Stimulated activated effector memory CD8-positive, alpha-beta T cell treated with anti-CD3 and anti-CD28 coated beads, Interleukin-12 subunit alpha, Interleukin-12 subunit beta, amount 100 ng/mL, for 72 hours (primary cell): ENCODE results near the gene CAPN10.
A peak's percentile ranks its signal among the peaks of the same experiment; 100 is the strongest.
"Not testable (repeated sequence)": the region's sequence is repeated elsewhere in the genome, so short reads cannot be mapped to it uniquely, and the experiment has no call there.

Experiments used
- ATAC-seq: fragments of 150-1000 bp; cut with Tn5 transposase; 2 replicates; pipeline ENCODE4 v1.10.0; 2021
- DNase-seq, 2 donors: peaks; one replicate each; pipeline ENCODE4 v3.0.0; 2021 to 2022; ENCODE audit warnings: low spot score in 2 of 2
- H3K27ac Mint-ChIP-seq: one replicate; pipeline ENCODE4 v1.8.0; 2022; ENCODE audit warnings: mild to moderate bottlenecking, mixed read lengths
- H3K36me3 Mint-ChIP-seq: one replicate; pipeline ENCODE4 v1.8.0; 2022; ENCODE audit warnings: mild to moderate bottlenecking, mixed read lengths
- H3K4me1 Mint-ChIP-seq: one replicate; pipeline ENCODE4 v1.8.0; 2022; ENCODE audit warnings: mixed read lengths
- H3K4me3 Mint-ChIP-seq: one replicate; pipeline ENCODE4 v1.8.0; 2022; ENCODE audit warnings: mild to moderate bottlenecking, mixed read lengths
- H3K9me3 Mint-ChIP-seq: one replicate; pipeline ENCODE4 v1.8.0; 2022; ENCODE audit warnings: mixed read lengths

Gene CAPN10

DNA sequence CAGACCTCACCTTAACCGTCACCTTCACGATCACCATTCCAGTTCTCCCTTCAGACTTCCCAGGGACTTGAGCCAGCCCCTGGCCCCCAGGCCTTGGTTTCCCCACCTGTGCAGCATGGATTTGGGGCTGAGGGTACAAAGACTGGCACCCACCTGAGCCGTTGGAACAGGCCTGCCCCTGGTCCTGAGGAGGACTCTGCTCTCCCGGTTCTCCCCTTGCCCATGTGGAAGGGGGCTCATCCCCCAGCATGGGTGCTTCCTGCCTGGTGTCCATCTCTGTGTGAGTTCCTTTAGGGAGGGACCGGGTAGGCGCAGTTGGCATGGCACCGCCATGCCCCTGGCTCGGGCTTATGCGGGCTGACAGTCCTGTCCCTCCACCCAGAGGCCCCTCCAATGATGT is 27.9 kb downstream of the CAPN10 start:
- peaks cover 4% of the 10 kb centered on the region for H3K36me3 Mint-ChIP-seq
- DNase-seq, result no peak
- no peak for ATAC-seq

DNA sequence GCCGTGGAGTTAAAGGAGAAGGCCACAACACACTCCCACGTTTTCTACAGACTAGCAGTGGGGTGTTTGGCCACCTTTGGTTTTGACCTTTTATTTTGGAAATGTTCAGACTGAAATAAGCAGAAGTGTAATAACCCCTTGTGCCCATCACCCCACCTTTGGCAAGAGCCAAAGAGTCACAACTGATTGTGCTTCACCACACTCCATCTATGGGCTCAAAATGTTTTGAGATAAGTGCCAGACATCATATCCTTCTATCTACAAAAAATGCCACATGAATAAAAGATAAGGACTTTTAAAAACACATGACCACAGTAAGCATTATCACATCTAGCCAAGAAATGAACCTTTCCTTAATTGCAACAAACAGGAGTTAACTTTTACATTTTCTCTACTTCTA is 28.9 kb downstream of the CAPN10 start:
- DNase-seq (no peak), ATAC-seq (no peak)
- Mint-ChIP-seq H3K27ac (no peak overlapping the region), H3K4me1 (peaks cover 13% of the 10 kb centered on the region), H3K4me3 (no peak overlapping the region), H3K9me3 (peaks cover 3% of the 10 kb centered on the region), H3K36me3 (peaks cover 4% of the 10 kb centered on the region)

More for the DNA sequence above, 27.9 kb downstream of the CAPN10 start:
- Mint-ChIP-seq H3K9me3 (peaks cover 3% of the 10 kb centered on the region), H3K27ac (no peak overlapping the region), H3K4me3 (no peak overlapping the region), H3K4me1 (peaks cover 7% of the 10 kb centered on the region)

DNA sequence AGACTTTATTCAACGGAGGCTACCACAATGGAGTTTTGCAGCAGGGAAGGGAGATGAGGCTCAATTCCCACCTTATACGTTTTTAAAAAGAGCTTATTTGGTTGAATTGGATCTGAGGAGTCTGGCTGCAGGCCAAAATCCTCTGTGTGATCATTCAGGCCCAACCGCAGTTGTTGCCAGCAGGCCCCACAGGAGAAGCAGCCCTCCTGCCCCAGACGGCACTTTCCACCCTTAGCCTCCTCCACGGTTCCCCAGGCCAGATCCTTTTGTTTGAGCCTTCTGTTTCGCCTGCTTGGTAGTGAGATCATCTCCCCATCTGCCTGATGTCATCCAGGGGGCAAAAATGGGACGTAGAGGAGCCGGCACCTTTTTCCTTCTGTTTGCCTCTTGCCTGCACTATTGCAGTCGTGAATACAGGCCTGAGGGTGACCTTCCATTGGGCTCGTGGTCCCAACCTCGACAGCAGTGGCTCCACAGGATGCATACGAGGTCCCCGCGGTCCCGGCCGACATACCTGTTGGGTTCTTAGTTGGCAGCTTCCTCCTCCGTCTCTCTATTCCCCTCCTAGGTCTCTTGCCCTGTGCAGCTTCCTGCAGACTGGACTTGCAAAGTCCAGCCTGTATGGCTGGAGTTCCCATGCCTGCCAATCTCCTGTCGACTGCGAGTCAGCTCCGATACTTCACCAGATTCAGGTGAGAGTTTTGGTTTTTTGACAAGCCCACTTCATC is 29.4 kb downstream of the CAPN10 start:
- Mint-ChIP-seq H3K27ac (no peak overlapping the region), H3K4me1 (peaks cover 18% of the 10 kb centered on the region), H3K4me3 (no peak overlapping the region), H3K9me3 (peaks cover 3% of the 10 kb centered on the region), H3K36me3 (peaks cover 4% of the 10 kb centered on the region)
- DNase-seq (no peak), ATAC-seq (no peak)

DNA sequence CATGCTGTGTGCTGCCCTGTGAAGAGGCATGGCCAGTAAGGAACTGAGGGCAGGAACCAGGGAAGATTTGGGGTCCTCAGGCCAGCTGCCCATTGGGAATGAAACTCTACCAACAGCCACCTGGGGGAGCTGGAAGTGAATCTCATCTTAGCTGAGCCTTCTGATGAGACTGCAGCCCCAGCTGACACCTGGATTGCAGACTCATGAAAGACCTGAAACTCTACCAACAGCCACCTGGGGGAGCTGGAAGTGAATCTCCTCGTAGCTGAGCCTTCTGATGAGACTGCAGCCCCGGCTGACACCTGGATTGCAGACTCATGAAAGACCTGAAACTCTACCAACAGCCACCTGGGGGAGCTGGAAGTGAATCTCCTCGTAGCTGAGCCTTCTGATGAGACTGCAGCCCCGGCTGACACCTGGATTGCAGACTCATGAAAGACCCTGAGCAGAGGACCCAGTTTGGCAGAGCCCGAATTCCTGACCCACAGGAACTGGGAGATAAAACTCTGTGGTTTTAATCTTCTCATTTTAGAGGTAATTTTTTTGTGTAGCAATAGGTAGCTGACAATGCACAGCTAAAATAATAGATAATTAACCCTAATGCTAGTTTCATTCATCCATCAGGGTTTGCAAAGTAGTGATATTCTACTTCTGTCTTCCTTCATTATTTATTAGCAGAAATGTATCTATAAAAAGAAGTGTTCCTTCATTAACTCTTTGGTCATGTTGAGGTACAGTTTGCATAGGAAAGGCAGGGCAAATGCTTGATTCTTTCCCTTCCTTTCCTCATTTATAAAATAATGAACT is 30.5 kb downstream of the CAPN10 start:
- H3K27ac Mint-ChIP-seq, H3K36me3 Mint-ChIP-seq, DNase-seq, H3K4me3 Mint-ChIP-seq, H3K9me3 Mint-ChIP-seq, ATAC-seq: not testable (repeated sequence)
- H3K4me1 Mint-ChIP-seq, result peaks cover 29% of the 10 kb centered on the region

- peaks cover 3% of the 10 kb centered on the region for H3K9me3 Mint-ChIP-seq
- no peak for DNase-seq
- ATAC-seq, result no peak
- peaks cover 45% of the 10 kb centered on the region for H3K4me1 Mint-ChIP-seq
- H3K4me3 Mint-ChIP-seq, result no peak overlapping the region
- no peak overlapping the region for H3K27ac Mint-ChIP-seq
- H3K36me3 Mint-ChIP-seq, result peaks cover 19% of the 10 kb centered on the region
These were observed 32.2 kb downstream of the CAPN10 start for GRCh38 chr2:240618776-240619175.

GRCh38 chr2:240619506-240620148 is 33.1 kb downstream of the CAPN10 start:
- H3K4me1 Mint-ChIP-seq, result peaks cover 53% of the 10 kb centered on the region
- ATAC-seq (no peak), DNase-seq (no peak)
- H3K9me3 Mint-ChIP-seq, result peaks cover 3% of the 10 kb centered on the region
- peaks cover 22% of the 10 kb centered on the region for H3K36me3 Mint-ChIP-seq
- H3K27ac Mint-ChIP-seq, result peak overlapping the region; percentile 82
- peak overlapping the region; percentile 13 for H3K4me3 Mint-ChIP-seq

GRCh38 chr2:240620149-240620731 is 33.7 kb downstream of the CAPN10 start:
- no peak for ATAC-seq
- Mint-ChIP-seq H3K9me3 (peaks cover 3% of the 10 kb centered on the region), H3K36me3 (peaks cover 28% of the 10 kb centered on the region), H3K4me3 (no peak overlapping the region), H3K4me1 (peaks cover 59% of the 10 kb centered on the region), H3K27ac (peak overlapping the region; percentile 82)
- DNase-seq, result no peak

GRCh38 chr2:240620859-240621258 is 34.3 kb downstream of the CAPN10 start:
- Mint-ChIP-seq H3K4me1 (peaks cover 64% of the 10 kb centered on the region), H3K9me3 (peaks cover 3% of the 10 kb centered on the region), H3K4me3 (peak overlapping the region; percentile 68), H3K36me3 (peaks cover 31% of the 10 kb centered on the region), H3K27ac (peak overlapping the region; percentile 95)
- no peak for ATAC-seq
- DNase-seq, result no peak

GRCh38 chr2:240622060-240622411 is 35.5 kb downstream of the CAPN10 start:
- Mint-ChIP-seq H3K4me1 (peaks cover 72% of the 10 kb centered on the region), H3K9me3 (peaks cover 3% of the 10 kb centered on the region), H3K36me3 (peaks cover 38% of the 10 kb centered on the region), H3K4me3 (peak overlapping the region; percentile 68), H3K27ac (peak overlapping the region; percentile 95)
- DNase-seq (no peak), ATAC-seq (no peak)

DNA sequence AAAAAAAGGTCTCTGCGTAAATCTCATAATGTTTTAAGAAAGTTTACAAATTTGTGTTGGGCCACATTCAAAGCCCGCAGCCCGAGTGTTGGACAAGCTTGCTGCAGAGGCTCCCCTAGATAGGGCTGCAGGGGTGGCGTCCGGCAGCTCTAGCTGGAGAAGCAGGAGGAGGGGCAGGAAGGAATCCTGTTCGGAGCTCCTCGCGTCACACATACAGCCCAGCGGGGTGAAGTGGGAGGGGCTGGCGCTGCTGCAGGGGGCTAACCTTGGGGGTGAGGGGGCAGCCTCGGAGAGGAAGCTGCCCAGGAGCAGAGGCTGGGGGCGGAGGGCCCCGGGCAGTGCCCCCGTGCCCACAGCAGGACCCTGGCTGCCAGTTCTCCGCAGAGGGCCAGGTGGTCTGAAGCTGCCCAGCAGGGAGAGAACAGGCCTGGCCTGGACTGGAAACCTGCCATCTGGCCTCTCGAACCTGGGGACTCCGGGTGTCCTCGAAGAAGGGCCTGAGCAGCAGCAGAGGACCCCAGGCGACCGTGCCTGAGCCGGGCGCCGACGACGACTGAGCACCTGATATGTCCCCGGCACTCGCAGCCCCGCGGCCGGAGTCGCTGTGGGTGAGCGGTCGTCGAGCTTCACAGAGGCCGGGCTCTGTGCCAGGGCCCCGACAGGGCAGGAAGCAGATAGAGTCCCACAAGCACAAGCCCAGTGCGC is 36.1 kb downstream of the CAPN10 start:
- H3K4me1 Mint-ChIP-seq, result peaks cover 73% of the 10 kb centered on the region
- DNase-seq (peak in 1 of 2 donors; percentile 64), ATAC-seq (peak; percentile 17)

GRCh38 chr2:240623531-240624010 is 37.0 kb downstream of the CAPN10 start:
- ATAC-seq (no peak), DNase-seq (no peak)
- peaks cover 38% of the 10 kb centered on the region for H3K36me3 Mint-ChIP-seq
- H3K9me3 Mint-ChIP-seq, result no peaks in the 10 kb centered on the region
- peak overlapping the region; percentile 80 for H3K4me3 Mint-ChIP-seq
- H3K27ac Mint-ChIP-seq, result peak overlapping the region; percentile 95
- H3K4me1 Mint-ChIP-seq, result peaks cover 73% of the 10 kb centered on the region

More for the DNA sequence above, 36.1 kb downstream of the CAPN10 start:
- H3K36me3 Mint-ChIP-seq, result peaks cover 38% of the 10 kb centered on the region
- peaks cover 3% of the 10 kb centered on the region for H3K9me3 Mint-ChIP-seq
- peak overlapping the region; percentile 68 for H3K4me3 Mint-ChIP-seq
- peak overlapping the region; percentile 95 for H3K27ac Mint-ChIP-seq

DNA sequence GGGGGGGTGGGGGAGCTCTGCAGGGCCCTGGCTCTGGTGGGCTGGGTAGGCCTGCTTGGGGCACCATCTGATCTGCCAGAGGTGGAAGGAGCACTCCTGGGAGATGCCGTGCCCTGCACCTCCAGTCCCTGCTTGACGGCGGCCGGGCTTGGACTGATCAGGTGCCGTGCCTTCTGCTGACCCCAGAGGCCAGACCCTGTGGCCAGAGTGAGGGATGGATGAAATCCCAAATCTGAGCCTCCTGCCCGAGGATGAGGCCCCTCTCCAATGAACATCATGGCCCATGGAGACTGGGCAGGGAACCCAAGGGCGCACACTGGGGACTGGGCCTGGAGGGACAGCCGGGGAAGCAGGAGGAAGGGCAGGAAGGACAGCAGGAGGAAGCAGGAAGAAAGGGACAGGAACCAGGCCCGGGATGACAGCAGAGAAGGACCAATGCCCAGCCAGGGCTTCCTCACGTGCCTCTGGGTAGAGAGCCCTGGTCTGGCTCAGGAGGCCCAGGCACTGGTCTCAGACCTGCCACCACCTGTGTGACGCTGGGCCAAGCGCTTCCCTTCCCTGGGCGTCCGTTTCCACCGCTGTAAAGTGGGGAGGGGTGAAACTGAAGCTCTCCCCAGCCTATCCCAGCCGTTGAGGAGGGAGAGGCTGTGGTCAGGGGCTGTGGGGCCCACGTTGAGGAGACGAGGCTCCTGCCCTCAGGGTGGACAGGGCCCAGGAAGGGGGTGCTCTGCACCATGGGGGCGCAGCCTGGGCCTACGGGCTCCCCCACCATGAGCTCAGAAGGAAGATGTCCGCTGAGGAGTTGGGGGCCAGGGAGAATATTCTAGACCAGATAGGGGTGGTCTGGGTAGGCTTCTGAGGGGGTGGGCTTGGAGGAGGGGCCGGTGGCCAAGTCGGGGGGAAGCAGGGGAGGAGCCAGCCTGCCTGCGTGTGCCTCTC is 37.7 kb downstream of the CAPN10 start:
- peak overlapping the region; percentile 92 for H3K27ac Mint-ChIP-seq
- H3K4me3 Mint-ChIP-seq, result peak overlapping the region; percentile 80
- H3K4me1 Mint-ChIP-seq, result peaks cover 67% of the 10 kb centered on the region
- DNase-seq (peak in 1 of 2 donors; percentile 63), ATAC-seq (peak; percentile 0)
- peaks cover 38% of the 10 kb centered on the region for H3K36me3 Mint-ChIP-seq
- no peaks in the 10 kb centered on the region for H3K9me3 Mint-ChIP-seq

DNA sequence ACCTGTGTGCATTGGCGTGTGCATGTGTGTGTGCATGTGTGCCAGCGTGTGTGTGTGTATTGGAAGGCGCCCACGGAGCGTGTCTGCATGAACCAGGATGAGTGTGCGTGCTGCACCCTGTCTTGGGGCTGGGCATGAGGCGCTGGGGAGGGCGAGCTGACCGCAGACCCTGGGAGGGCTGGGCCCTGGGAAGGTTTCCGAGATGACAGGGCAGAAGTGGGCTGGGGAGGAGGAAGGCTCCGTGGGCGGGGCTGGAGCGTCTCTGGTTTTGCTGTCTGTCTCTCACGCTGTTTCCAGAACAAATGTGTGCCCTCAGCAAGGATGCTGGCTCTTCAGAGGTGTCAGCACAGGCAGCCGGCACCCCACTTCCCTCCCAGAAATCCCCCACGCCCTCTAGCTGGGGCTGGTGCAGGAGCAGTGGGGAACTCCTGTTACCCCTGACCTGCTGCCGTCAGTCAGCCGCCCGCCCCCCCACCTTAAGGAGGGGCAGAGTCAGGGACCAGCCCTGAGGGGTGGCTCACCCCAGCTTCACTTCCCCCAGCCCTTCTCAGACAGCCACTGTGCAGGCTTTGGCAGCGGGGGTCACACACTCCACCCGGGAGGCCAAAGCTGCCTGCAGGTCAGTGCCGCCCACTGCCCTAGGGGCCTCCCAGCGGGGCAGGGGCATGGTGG is 38.6 kb downstream of the CAPN10 start, which contains the start of gene GPR35:
GPR35 (plus strand) TSS at position 531 of the 672 bp plus-strand sequence. CDS start 4,473 bp downstream, outside the sequence.
- peak; percentile 66 to 90 for DNase-seq
- H3K9me3 Mint-ChIP-seq, result no peaks in the 10 kb centered on the region
- peaks cover 60% of the 10 kb centered on the region for H3K4me1 Mint-ChIP-seq
- peak; percentile 78 for ATAC-seq
- peaks cover 38% of the 10 kb centered on the region for H3K36me3 Mint-ChIP-seq
- peak within 1 kb of the TSS; percentile 92 for H3K27ac Mint-ChIP-seq
- H3K4me3 Mint-ChIP-seq, result peak within 1 kb of the TSS; percentile 80
